Activated naive CD4-positive, alpha-beta T cell treated with anti-CD3 and anti-CD28 coated beads, Interleukin-2, amount 10 ng/mL, durations not matched to agents 5 hours and 36 hours (primary cell): Measurements from ENCODE around the gene PER2. TPM values are rescaled to one million over a fixed set of nuclear protein-coding genes. Genes with fewer than 3 reads are reported as not detected.

Experiments
- total RNA-seq, 2 experiments: library from RNA; stranded (reverse); gene quantifications; one replicate each; pipeline ENCODE4 v1.2.3, GENCODE V29; 2021

Gene PER2
- 10 to 100 TPM; 14.1 TPM for total RNA-seq

GRCh38 chr2:238287737-238288649 is at the start of gene PER2:
TSS of gene PER2 (minus strand) at chr2:238288610. CDS start at chr2:238277936, 10,674 bp downstream.

GRCh38 chr2:238320246-238320647 is 31.8 kb upstream of the PER2 start, which contains the start of gene TRAF3IP1:
TSS of gene TRAF3IP1 (plus strand) at chr2:238320518. CDS start at chr2:238320663, 145 bp downstream.

GRCh38 chr2:238239863-238240756 is 48.3 kb downstream of the PER2 start, which contains the start of gene HES6:
TSS of gene HES6 (minus strand) at chr2:238240038. CDS start at chr2:238239905, 133 bp downstream.

GRCh38 chr2:238203094-238203972 is 85.1 kb downstream of the PER2 start, which contains the start of gene ILKAP:
TSS of gene ILKAP (minus strand) at chr2:238203695. CDS start at chr2:238203553, 142 bp downstream.

Other genes starting within 250 kb of the PER2 start
- gene SCLY, start 227.6 kb downstream of the PER2 start, total RNA-seq = 10 to 100 TPM; 23.4 to 25.3 TPM
- gene ESPNL, start 188.3 kb downstream of the PER2 start, total RNA-seq = under 1 TPM; 0.05 to 0.10 TPM
- not detected for gene KLHL30, start 149.9 kb downstream of the PER2 start, total RNA-seq
- gene ERFE, start 129.6 kb downstream of the PER2 start, total RNA-seq = under 1 TPM; 0.10 to 0.29 TPM
- 10 to 100 TPM; 55.5 to 57.0 TPM for gene ILKAP, start 84.9 kb downstream of the PER2 start, total RNA-seq
- 1 to 10 TPM; 5.7 to 6.8 TPM for gene HES6, start 48.6 kb downstream of the PER2 start, total RNA-seq
- 1 to 10 TPM; 8.4 to 9.5 TPM for gene TRAF3IP1, start 31.9 kb upstream of the PER2 start, total RNA-seq
- gene ASB1, start 138.3 kb upstream of the PER2 start, total RNA-seq = 10 to 100 TPM; 30.3 to 31.7 TPM